H54 (cell line): ENCODE data around the gene HEXIM2.

Experiments used
- DNase-seq: peaks from one replicate; pipeline ENCODE4 v3.0.0; 2011; ENCODE audit warnings: low spot score, mixed read lengths; ENCODE audit not compliant: insufficient read length
- FAIRE-seq: peaks from 3 replicates; lab custom pipeline; 2011; peaks lifted over from hg19 to GRCh38; lab: Jason Lieb, UNC
- POLR2A ChIP-seq: IDR thresholded peaks from 2 replicates; pipeline ENCODE4 v1.6.1; 2011; ENCODE audit warnings: low read depth, mild to moderate bottlenecking, low read length

The HEXIM2 gene

GRCh38 chr17:45144199-45145034 lies 17.3 kb upstream of the HEXIM2 start:
- no peak for TF ChIP-seq POLR2A
- FAIRE-seq (no peak), DNase-seq (no peak)

DNA sequence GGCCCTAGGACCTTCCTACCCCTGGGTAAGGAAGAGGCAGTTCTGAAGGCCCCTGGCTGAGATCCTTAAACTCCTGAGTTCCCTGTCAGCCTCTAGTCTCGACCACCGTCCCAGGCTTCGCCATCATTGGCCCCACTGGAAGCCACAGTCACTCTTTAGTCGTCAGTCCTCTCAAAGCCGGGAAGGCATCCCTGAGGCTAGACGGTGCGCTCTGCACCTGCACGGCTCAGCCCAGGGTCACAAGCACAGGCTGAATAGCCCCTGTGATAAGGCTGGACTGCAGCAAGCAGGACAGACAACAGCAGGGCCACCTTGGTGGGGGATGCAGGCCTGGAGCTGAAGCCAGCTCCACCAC lies 16.7 kb upstream of the HEXIM2 start:
- FAIRE-seq: no peak
- no peak for TF ChIP-seq POLR2A
- no peak for DNase-seq

DNA sequence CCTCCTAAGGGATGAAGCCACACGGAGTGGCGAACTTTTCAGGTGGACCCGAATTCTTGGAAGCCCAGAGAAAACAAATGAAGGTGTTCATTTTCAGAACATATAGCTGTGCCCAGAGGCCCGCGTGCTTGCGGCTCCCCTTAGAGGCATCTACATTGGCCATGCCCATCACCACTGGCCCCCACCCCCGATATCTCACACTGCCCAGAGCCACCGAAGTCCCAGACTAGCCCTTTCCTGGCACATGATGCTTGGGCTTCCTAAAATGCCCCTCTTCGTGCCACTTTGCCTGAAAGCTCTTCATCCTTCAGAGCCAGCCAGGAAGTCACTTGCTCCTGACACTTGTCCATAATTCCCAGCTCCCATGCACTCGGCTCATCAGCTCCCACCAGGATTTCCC lies 15.5 kb upstream of the HEXIM2 start:
- no peak for FAIRE-seq
- TF ChIP-seq POLR2A: no peak
- no peak for DNase-seq

DNA sequence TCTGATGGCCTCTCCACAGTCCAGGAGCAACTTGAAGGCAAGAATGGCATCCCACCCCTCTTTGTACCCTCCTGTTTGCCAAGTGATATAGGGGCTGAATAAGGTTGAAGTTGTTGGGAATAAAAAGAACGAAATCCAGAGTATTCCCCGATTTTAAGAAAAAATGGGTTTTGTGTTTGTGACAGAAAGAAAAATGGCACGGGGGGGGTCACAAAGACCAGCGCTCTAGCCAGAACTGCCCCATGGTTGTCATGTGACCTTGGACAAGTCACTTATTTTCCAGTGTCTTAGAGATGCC lies 15.1 kb upstream of the HEXIM2 start:
- TF ChIP-seq POLR2A: no peak
- DNase-seq: no peak
- FAIRE-seq: no peak

- no peak; the same call in 1 of the 2 replicates for TF ChIP-seq POLR2A
- DNase-seq (no peak), FAIRE-seq (no peak)
Measured at GRCh38 chr17:45146890-45147580, 14.6 kb upstream of the HEXIM2 start.

- DNase-seq (no peak), FAIRE-seq (peak; percentile 15)
- TF ChIP-seq POLR2A: peak; percentile 10; the same call in 1 of the 2 replicates
Measured at GRCh38 chr17:45147581-45148182, 14.0 kb upstream of the HEXIM2 start.

DNA sequence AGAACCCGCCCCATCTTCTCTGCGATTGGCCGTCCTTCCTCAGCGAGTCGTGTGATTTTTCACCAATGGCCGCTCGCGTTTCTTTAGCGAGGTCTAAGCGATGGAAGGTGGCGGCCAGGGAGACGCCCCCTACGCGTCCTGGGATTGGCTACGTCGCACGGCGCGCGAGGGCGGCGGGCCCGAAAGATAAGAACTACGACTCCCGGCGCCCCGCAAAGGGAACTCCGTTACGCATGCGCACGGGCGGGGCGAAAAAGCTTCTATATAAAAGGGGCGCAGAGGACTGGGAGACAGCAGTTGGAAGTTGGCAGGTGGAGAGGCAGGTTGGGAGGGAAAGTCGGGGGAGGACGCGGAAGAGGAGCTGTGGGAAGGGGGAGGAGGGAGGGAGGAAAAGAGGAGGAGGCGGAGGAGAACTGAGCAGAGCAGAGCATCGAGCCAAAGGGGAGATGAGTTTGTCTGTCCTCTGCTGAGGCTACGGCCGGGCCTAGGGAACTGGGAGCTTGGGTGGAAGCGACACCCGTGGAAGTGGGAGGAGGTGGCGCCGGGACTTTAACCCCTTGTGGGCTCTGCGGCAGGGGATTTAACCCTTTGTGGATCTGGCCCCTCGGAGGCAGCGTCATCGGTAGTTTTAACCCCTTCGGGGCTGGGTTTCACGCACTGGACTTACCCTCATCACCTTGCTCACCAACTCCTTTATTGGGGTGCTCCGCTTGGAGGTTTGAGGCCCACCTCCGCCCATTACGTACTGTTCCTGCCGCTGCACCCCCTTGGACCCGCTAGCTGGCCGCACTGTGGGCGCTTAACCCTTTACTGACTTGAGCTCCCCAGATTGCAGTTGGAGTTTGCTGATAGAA lies 13.3 kb upstream of the HEXIM2 start, which contains the start of gene HEXIM1:
Gene HEXIM1 (plus strand): TSS at position 293 of the 854 bp plus-strand sequence. CDS start 716 bp downstream, outside the sequence.
- DNase-seq (peak; percentile 99), FAIRE-seq (peak; percentile 72)
- peak; percentile 100 for TF ChIP-seq POLR2A

- peak; percentile 68 for TF ChIP-seq POLR2A
- FAIRE-seq (no peak), DNase-seq (no peak)
Measured at GRCh38 chr17:45149037-45149668, 12.5 kb upstream of the HEXIM2 start.

- DNase-seq (no peak), FAIRE-seq (no peak)
- peak; percentile 38; the same call in 1 of the 2 replicates for TF ChIP-seq POLR2A
Measured at GRCh38 chr17:45149669-45150664, 11.7 kb upstream of the HEXIM2 start.

- DNase-seq (no peak), FAIRE-seq (no peak)
- TF ChIP-seq POLR2A: no peak
Measured at GRCh38 chr17:45150911-45151809, 10.5 kb upstream of the HEXIM2 start.

DNA sequence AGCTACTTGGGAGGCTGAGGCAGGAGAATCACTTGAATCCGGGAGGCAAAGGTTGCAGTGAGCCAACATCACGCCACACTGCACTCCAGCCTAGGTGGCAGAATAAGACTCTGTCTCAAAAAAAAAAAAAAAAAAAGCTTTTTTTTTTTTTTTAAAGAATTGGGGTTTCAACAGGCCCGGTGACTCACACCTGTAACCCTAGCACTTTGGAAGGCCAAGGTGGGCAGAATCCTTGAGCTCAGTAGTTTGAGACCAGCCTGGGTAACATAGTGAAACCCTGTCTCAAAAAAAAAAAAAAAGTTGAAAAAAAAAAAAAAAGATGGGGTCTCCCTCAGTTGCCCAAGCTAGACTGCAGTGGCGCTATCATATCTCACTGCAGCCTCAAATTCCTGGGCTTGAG lies 6.6 kb upstream of the HEXIM2 start:
- TF ChIP-seq POLR2A: no peak
- DNase-seq: no peak
- FAIRE-seq: no peak
